SH-SY5Y (cell line): ENCODE data around the gene FBXL7.

Experiments used
- GATA2 ChIP-seq: IDR thresholded peaks from 2 replicates; pipeline ENCODE4 v1.6.1; 2011; ENCODE audit warnings: mild to moderate bottlenecking, low read depth, low read length
- GATA3 ChIP-seq: IDR thresholded peaks from 2 replicates; pipeline ENCODE4 v1.6.1; 2011; ENCODE audit warnings: low read depth, mild to moderate bottlenecking, low read length, moderate library complexity

DNA sequence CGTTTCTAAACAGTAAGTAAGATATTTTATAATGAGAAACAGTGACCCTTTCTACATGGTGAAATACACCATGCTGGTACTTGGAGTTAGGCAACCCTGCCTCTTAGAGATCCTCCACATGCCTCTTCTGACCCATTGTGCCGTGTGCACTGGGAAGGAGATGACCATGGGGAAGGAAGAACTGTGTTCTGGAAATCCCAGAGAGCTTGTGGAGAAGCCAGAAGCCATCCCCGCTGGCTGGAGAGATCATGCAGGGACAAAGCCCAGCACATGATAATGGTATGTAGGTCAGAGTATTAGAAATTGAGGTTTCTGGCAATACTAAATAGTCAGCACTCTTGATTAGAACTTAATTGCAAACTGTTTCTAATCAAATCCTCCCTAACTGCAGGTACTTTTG lies 307.3 kb downstream of the FBXL7 start:
- no peak for TF ChIP-seq GATA2
- no peak for TF ChIP-seq GATA3
